Natural killer cell (primary cell): ENCODE measurements around the gene NR3C2. TPM values are rescaled to one million over a fixed set of nuclear protein-coding genes. Genes with fewer than 3 reads are reported as not detected.

Experiments
- ATAC-seq, 3 donors: fragments of 150-1000 bp in 2 of 3; fragments of 200-7000 bp in 1 of 3; cut with Tn5 transposase; 1 replicate in 1 of 3; 2 replicates in 2 of 3; pipeline ENCODE4 v1.10.0; 2021; ENCODE audit warnings: mild to moderate bottlenecking in 2 of 3, moderate library complexity in 2 of 3
- DNase-seq, 2 donors: peaks; one replicate each; pipeline versions ENCODE4 v3.0.0 to v3.0.0-alpha.2; 2013 to 2021; ENCODE audit warnings: mixed read lengths in 1 of 2
- H3K27ac ChIP-seq: one replicate; pipeline ENCODE4 v1.5.1; 2013; ENCODE audit warnings: mild to moderate bottlenecking, low read length
- H3K27me3 ChIP-seq: one replicate; pipeline ENCODE4 v1.6.1; 2013; ENCODE audit warnings: low read length; ENCODE audit not compliant: control insufficient read depth, insufficient read depth
- H3K36me3 ChIP-seq: one replicate; pipeline ENCODE4 v1.6.1; 2013; ENCODE audit warnings: low read length; ENCODE audit not compliant: control insufficient read depth, insufficient read depth
- H3K4me1 ChIP-seq: one replicate; pipeline ENCODE4 v1.6.1; 2013; ENCODE audit warnings: low read length; ENCODE audit not compliant: control insufficient read depth, insufficient read depth
- H3K4me3 ChIP-seq: one replicate; pipeline ENCODE4 v1.5.1; 2013; ENCODE audit warnings: low read length
- H3K9me3 ChIP-seq: one replicate; pipeline ENCODE4 v1.6.1; 2013; ENCODE audit warnings: low read length; ENCODE audit not compliant: control insufficient read depth, insufficient read depth
- H3K27ac Mint-ChIP-seq, 2 donors: one replicate each; pipeline ENCODE4 v1.8.0; 2022; ENCODE audit warnings: mild to moderate bottlenecking in 2 of 2, mixed read lengths in 2 of 2, moderate library complexity in 1 of 2
- H3K27me3 Mint-ChIP-seq, 2 donors: one replicate each; pipeline ENCODE4 v1.8.0; 2022; ENCODE audit warnings: low read depth in 2 of 2, mixed read lengths in 2 of 2
- H3K36me3 Mint-ChIP-seq: one replicate; pipeline ENCODE4 v1.8.0; 2022; ENCODE audit warnings: mixed read lengths
- H3K4me1 Mint-ChIP-seq, 2 donors: one replicate each; pipeline ENCODE4 v1.8.0; 2022; ENCODE audit warnings: mixed read lengths in 2 of 2
- H3K4me3 Mint-ChIP-seq: one replicate; pipeline ENCODE4 v1.8.0; 2022; ENCODE audit warnings: mild to moderate bottlenecking, moderate library complexity, mixed read lengths
- H3K9me3 Mint-ChIP-seq, 2 donors: one replicate each; pipeline ENCODE4 v1.8.0; 2022; ENCODE audit warnings: mixed read lengths in 2 of 2
- CTCF ChIP-seq: fragments of 200-600 bp; IDR thresholded peaks from one replicate; pipeline ENCODE4 v1.8.0; 2022; ENCODE audit warnings: antibody characterized with exemption
- WGBS: methylation state at CpG from one replicate; pipeline ENCODE4 v1.1.7; 2013; ENCODE audit warnings: missing lambda C conversion rate; ENCODE audit not compliant: insufficient coverage; 5-methylcytosine and 5-hydroxymethylcytosine counted together
- intact Hi-C: fragments of 100-400 bp; cut with micrococcal nuclease; formaldehyde crosslinking; loops from one replicate; pipeline ENCODE4 v1.14.2; 2022
- total RNA-seq, 4 donors: library from RNA; stranded (reverse); fragments of 120-200 nt in 1 of 4; gene quantifications; one replicate each; pipeline versions ENCODE4 v1.2.3 to v1.2.4, GENCODE V29; 2013 to 2022

Gene NR3C2
- total RNA-seq, 3 donors from 2014 or later (not counting 1 experiment from before 2014, with no cell fraction given): 4.2 to 8.6 (median 6.3) TPM

- H3K27me3 ChIP-seq: peaks cover 9% of the 10 kb centered on the region
- Mint-ChIP-seq H3K27me3 (peaks cover 21 to 27% of the 10 kb centered on the region in 2 donors), H3K27ac (peak overlapping the region in 1 of 2 donors; percentile 95), H3K4me1 (peaks cover 28 to 29% of the 10 kb centered on the region in 2 donors), H3K9me3 (no peaks in the 10 kb centered on the region), H3K4me3 (peak overlapping the region; percentile 97), H3K36me3 (no peaks in the 10 kb centered on the region)
- DNase-seq (peak; percentile 23 to 62), ATAC-seq (no peak)
- H3K4me3 ChIP-seq: peak overlapping the region; percentile 90
- peaks cover 29% of the 10 kb centered on the region for H3K4me1 ChIP-seq
- TF ChIP-seq CTCF: no peak
- no peaks in the 10 kb centered on the region for H3K9me3 ChIP-seq
- under 1% methylated on average over 64 of the region's 64 CpGs for WGBS
- H3K36me3 ChIP-seq: no peaks in the 10 kb centered on the region
- intact Hi-C loops: loop anchor here (10.0 kb wide), 1 partner anchor 389 kb away; no protein-coding TSS in a partner anchor
- H3K27ac ChIP-seq: peak overlapping the region; percentile 89
These were observed 1.5 kb upstream of the NR3C2 start for GRCh38 chr4:148443512-148444295.

GRCh38 chr4:148442832-148443511, 758 bp upstream of the NR3C2 start:
- Mint-ChIP-seq H3K4me1 (peaks cover 28 to 29% of the 10 kb centered on the region in 2 donors), H3K36me3 (no peaks in the 10 kb centered on the region), H3K27ac (peak overlapping the region; percentile 93 to 95), H3K9me3 (no peaks in the 10 kb centered on the region), H3K27me3 (peaks cover 21 to 34% of the 10 kb centered on the region in 2 donors), H3K4me3 (peak overlapping the region; percentile 97)
- Histone ChIP-seq H3K9me3 (no peaks in the 10 kb centered on the region), H3K4me1 (peaks cover 29% of the 10 kb centered on the region), H3K4me3 (peak overlapping the region; percentile 90), H3K27me3 (peaks cover 9% of the 10 kb centered on the region), H3K27ac (peak overlapping the region; percentile 89), H3K36me3 (no peaks in the 10 kb centered on the region)
- WGBS: 0% methylated on average over 26 of the region's 27 CpGs
- intact Hi-C loops: loop anchor here (10.0 kb wide), 1 partner anchor 388 kb away; no protein-coding TSS in a partner anchor
- TF ChIP-seq CTCF: no peak
- ATAC-seq (no peak), DNase-seq (no peak)

GRCh38 chr4:148441624-148441985, 609 bp downstream of the NR3C2 start:
- Mint-ChIP-seq H3K27me3 (peaks cover 21 to 34% of the 10 kb centered on the region in 2 donors), H3K27ac (peak overlapping the region in 1 of 2 donors; percentile 95), H3K36me3 (no peaks in the 10 kb centered on the region), H3K9me3 (no peaks in the 10 kb centered on the region), H3K4me1 (peaks cover 28 to 29% of the 10 kb centered on the region in 2 donors), H3K4me3 (peak overlapping the region; percentile 97)
- ATAC-seq (no peak), DNase-seq (peak in 1 of 2 donors; percentile 17)
- intact Hi-C loops: loop anchor here (10.0 kb wide), 1 partner anchor 387 kb away; no protein-coding TSS in a partner anchor
- Histone ChIP-seq H3K4me1 (peaks cover 29% of the 10 kb centered on the region), H3K27ac (no peak overlapping the region), H3K27me3 (peaks cover 9% of the 10 kb centered on the region), H3K9me3 (no peaks in the 10 kb centered on the region), H3K36me3 (no peaks in the 10 kb centered on the region), H3K4me3 (peak overlapping the region; percentile 90)
- WGBS: 6% methylated on average over 10 of the region's 12 CpGs
- TF ChIP-seq CTCF: no peak
